ENCODE measurements around the gene CHRD.

Gene CHRD

GRCh38 chr3:184384342-184384741 lies 4.5 kb downstream of the CHRD start:
- DNase-seq: no peak

GRCh38 chr3:184384856-184385422 lies 5.1 kb downstream of the CHRD start:
- DNase-seq: no peak

- no peak for DNase-seq
Observed at GRCh38 chr3:184386047-184386806, 6.4 kb downstream of the CHRD start.

- no peak for DNase-seq
Observed at GRCh38 chr3:184387174-184387714, 7.4 kb downstream of the CHRD start.

- DNase-seq: no peak
Observed at GRCh38 chr3:184388164-184388935, 8.5 kb downstream of the CHRD start.

GRCh38 chr3:184388936-184389230 lies 9.0 kb downstream of the CHRD start:
- DNase-seq: no peak

- DNase-seq: no peak
Observed at GRCh38 chr3:184389384-184389783, 9.5 kb downstream of the CHRD start.

GRCh38 chr3:184389935-184390528 lies 10.2 kb downstream of the CHRD start:
- no peak for DNase-seq

- no peak for DNase-seq
Observed at GRCh38 chr3:184391266-184391665, 11.4 kb downstream of the CHRD start.

- DNase-seq: no peak
Observed at GRCh38 chr3:184395320-184395660, 15.4 kb downstream of the CHRD start.

GRCh38 chr3:184399410-184399809 lies 19.6 kb downstream of the CHRD start:
- no peak for DNase-seq

- no peak for DNase-seq
Observed at GRCh38 chr3:184405075-184406030, 25.5 kb downstream of the CHRD start.

- no peak for DNase-seq
Observed at GRCh38 chr3:184409331-184409926, 29.6 kb downstream of the CHRD start.

- no peak for DNase-seq
Observed at GRCh38 chr3:184409946-184410500, 30.2 kb downstream of the CHRD start.

GRCh38 chr3:184414418-184415202 lies 34.8 kb downstream of the CHRD start:
- DNase-seq: no peak

GRCh38 chr3:184415203-184415490 lies 35.3 kb downstream of the CHRD start:
- no peak for DNase-seq

- peak; percentile 63 for DNase-seq
Observed at GRCh38 chr3:184417619-184418327, 37.9 kb downstream of the CHRD start.

- DNase-seq: no peak
Observed at GRCh38 chr3:184419171-184419570, 39.3 kb downstream of the CHRD start.

- peak; percentile 71 for DNase-seq
Observed at GRCh38 chr3:184423561-184423960, 43.7 kb downstream of the CHRD start.

GRCh38 chr3:184426691-184427141 lies 46.9 kb downstream of the CHRD start:
- DNase-seq: no peak

Measured in MV-4-11 (cell line).